GM19351 (cell line): ENCODE data around the gene ARHGAP24.
A peak's percentile ranks its signal among the peaks of the same experiment; 100 is the strongest.

Experiments used
- ATAC-seq: cut with Tn5 transposase; IDR thresholded peaks from one replicate; pipeline ENCODE4 v1.9.1; 2021; ENCODE audit warnings: mild to moderate bottlenecking, moderate library complexity; ENCODE audit not compliant: unreplicated experiment

ARHGAP24 gene

GRCh38 chr4:85474818-85475630 is at the start of gene ARHGAP24:
Gene ARHGAP24 (plus strand): TSS chr4:85475150.
- ATAC-seq, result peak; percentile 89

DNA sequence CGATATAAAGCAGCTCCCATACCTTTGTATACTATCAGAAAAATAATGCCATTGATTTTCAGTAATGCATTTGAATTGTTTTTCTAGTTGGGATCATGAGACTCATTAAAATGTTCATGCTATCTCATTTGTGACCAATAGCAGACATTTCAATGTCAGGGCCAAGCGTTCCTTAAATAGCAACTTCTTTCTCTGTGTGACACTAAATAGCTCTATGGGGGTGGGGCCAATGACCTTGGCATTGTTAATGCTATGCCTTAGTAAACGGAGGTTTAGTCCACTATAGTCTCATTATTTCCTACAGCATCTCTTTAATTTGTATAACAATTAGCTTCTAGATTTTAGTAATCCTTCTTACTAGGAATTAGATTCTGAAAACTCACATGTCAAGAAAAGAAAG is 48.6 kb upstream of the ARHGAP24 start:
- no peak for ATAC-seq

DNA sequence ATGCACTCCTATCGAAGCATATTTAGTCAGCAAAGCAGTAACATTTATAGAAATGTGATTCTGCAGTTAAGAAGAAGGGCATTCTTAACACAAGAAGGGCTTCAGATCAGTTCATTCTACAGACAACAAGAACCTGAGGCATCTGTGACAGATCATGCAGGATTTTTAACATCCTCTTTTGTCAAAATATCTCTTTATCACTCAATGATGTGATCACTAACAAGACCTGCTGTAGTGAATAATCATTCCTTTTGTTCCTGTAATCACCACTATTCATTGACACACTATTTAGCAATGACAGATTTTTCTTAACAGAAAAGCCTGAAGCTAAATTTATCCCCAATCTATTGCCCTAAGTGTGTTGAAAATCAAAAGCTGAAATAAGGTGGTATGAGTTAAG is 47.8 kb upstream of the ARHGAP24 start:
- no peak for ATAC-seq

GRCh38 chr4:85430226-85430625 is 44.7 kb upstream of the ARHGAP24 start:
- no peak for ATAC-seq

GRCh38 chr4:85430697-85431096 is 44.3 kb upstream of the ARHGAP24 start:
- no peak for ATAC-seq

DNA sequence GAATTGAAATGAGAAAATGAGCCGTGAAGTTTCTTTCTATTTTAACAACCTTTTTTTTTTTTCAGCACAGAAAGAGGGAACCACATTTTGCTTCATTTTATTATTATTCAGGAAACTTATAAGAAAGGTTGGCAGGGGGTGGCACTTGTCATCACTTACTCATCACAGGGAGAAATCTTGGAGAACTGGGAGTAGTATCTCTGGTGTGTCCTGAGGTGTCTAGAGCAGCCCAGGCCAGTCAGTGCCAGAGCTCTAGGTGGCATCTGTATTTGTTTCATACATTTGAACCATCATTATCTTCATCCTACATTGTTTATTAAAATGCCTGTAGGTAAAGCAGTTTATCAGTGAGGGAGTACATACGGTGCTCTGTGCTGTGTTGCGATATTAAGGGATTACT is 43.8 kb upstream of the ARHGAP24 start:
- ATAC-seq, result no peak

GRCh38 chr4:85431881-85432485 is 43.0 kb upstream of the ARHGAP24 start:
- no peak for ATAC-seq

DNA sequence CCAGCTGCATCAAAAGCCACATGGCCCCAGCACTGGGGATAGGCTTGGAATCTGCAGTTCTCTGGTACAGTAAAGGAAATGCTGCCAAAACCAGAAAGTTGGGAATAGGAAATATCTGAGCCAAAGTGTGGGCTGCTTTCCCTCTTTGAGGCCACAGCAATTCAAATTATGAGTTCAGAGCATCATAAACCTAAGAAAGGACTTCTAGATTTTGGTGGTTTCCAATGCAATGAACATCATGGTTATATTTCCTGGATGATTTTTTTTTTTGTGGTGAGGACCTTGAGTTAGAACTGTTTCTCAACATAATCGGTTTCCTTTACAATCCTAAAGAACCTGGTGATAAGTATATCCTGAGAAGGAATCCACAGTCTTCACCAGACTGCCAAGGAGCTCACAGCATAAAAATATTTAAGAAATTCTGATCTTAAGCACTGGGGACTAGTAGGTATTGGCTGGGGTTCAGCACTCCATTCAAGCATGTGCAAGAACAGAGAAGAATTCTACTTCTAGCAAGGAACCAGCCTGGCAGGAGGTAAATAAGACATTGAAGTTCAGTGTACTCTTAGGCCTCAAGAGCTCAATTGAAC is 29.8 kb upstream of the ARHGAP24 start:
- ATAC-seq, result no peak

- no peak for ATAC-seq
These were observed 28.6 kb upstream of the ARHGAP24 start for GRCh38 chr4:85446141-85446861.

DNA sequence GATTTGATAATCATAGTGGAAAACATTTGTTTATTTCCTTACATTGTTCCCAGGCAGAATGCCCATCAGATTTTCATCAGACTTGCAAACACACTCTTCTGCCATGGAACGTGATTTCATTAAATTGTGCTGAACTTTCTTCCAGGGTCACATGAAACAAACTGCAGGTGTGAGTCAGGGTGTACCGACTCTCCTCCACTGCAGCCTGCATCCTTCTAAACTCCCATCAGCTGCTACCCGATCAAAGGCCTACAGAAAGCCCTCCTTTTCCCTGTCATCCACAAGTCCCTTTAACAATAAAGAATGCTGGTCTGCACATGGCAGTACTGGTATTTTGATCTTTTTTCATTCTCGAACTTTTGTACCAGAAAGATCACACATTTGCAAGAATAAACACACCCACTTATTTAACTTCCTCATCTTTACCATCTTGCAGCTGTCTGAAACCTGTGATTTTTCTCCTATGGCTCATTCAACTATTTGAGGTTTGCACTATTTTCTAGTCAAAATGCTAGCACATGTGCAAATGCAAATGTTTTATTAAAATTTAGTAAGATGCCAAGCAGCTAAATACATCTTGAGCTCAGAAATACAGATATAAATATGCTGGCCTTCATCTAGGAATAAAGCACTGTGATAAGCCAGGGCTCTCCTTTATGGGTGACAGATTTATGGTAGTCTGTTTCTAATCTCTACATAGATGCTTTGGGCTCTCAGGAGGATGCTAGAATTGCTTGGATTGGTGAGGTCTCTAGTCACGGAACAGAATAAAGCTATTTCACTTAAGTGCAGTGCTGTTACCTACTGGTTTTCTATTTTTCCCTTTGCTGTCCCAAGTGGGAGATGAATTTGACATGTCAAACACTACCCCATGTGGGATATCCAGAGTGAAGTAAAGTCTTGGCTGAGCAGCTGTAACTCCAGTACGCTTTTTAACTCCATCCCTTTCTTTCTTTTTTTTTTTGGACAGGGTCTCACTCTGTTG is 25.8 kb upstream of the ARHGAP24 start:
- peak; percentile 89 for ATAC-seq

GRCh38 chr4:85452058-85452731 is 22.8 kb upstream of the ARHGAP24 start:
- ATAC-seq, result no peak

- ATAC-seq, result no peak
These were observed 19.0 kb upstream of the ARHGAP24 start for GRCh38 chr4:85455942-85456341.

GRCh38 chr4:85457752-85458467 is 17.0 kb upstream of the ARHGAP24 start:
- ATAC-seq, result no peak

- ATAC-seq, result no peak
These were observed 15.2 kb upstream of the ARHGAP24 start for GRCh38 chr4:85459736-85460135.

DNA sequence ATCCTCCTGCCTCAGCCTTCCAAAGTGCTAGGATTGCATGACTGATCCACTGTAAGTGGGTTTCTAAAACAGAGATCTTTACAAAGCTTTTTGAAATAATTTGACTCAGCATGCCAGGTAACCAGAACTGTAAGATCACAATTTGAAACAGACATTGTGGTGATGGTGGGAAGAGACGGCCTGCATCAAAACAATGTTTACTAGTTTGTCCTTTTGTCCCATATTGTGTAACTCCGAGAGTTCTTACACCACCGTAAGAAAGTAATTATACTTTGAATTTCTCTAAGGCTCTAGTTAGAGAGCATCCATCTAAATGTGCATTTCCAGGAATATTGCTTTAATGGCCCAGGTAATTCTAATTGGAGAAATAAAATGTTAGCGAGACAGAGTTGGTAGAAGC is 594 bp upstream of the ARHGAP24 start:
- no peak for ATAC-seq

DNA sequence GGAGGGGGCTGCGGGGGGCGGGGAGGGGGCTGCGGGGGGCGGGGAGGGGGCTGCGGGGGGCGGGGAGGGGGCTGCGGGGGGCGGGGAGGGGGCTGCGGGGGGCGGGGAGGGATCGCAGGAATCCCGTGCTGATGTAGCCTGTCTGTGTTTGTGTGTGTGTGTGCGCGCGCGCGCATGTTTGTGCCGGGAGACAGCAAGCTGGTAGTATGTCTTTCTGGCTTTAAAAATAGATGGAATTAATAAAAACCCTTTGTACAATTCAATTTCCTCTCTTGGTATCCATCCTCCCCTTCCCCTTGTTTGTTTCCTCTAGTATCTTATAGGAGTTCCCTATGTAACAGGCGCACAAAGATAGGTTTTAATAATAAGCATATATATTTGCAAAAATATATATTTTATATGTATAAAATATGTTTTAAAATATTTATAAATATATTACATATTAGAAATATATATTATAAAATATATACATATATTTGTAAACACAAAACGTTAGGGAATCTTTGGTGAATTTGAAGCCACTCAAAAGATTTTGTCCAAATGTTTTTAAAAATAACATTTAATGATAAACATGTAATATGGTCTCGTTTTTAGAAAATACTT is 782 bp downstream of the ARHGAP24 start:
- no peak for ATAC-seq

DNA sequence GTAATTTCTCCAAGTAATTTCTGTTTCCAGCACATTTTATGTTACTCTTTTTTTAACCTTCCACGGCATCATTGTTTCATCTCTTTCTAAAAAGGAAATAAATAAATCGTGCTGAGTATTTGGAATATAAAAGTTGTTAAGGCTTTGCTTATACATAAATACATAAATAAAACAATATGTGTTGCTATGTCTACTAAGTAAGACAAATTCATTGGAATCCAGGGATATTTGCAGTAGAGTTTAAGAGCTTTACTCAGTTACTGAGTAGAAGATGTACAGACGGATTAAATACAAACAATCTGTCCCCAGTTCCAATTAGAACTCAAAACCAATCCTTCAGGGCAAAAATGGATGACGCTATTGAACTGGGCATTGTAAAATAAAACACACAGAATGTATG is 1.4 kb downstream of the ARHGAP24 start:
- ATAC-seq, result no peak

- peak; percentile 28 for ATAC-seq
These were observed 2.6 kb downstream of the ARHGAP24 start for GRCh38 chr4:85477534-85477933.

DNA sequence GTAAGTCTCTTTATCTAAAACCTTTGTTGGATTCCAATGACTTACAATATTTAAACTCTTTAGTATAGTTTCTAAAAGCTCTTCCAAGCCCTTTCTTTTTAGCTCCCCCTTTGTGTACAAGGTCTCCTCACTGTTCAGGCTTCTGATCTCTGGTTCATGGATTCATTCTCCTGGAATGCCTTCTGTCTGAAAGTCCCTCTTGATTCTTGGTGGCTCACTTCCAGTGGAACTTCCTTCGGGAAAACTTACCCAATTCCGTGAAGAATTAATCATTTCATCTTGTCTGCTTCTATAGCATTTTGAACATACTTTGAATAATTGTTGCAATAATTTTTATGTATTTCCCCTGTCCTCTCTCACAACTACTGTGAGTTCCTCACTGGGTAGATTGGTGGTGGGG is 3.6 kb downstream of the ARHGAP24 start:
- ATAC-seq, result no peak
